Colonic mucosa (tissue), 4 donors: ENCODE data around the gene RAB9A. TPM values are rescaled to one million over a fixed set of nuclear protein-coding genes. Genes with fewer than 3 reads are reported as not detected.
A peak's percentile ranks its signal among the peaks of the same experiment; 100 is the strongest.

ENCODE experiments used
- DNase-seq: peaks from one replicate; pipeline ENCODE4 v3.0.0-alpha.2; 2020
- H3K27ac ChIP-seq: fragments of 200-600 bp; one replicate; pipeline ENCODE4 v1.8.0; 2021
- H3K27me3 ChIP-seq: fragments of 200-600 bp; one replicate; pipeline ENCODE4 v1.8.0; 2021
- H3K36me3 ChIP-seq: fragments of 200-600 bp; one replicate; pipeline ENCODE4 v1.8.0; 2021
- H3K4me1 ChIP-seq: fragments of 200-600 bp; one replicate; pipeline ENCODE4 v1.8.0; 2021; ENCODE audit warnings: mild to moderate bottlenecking
- H3K4me3 ChIP-seq: fragments of 200-600 bp; one replicate; pipeline ENCODE4 v1.8.0; 2021
- H3K9ac ChIP-seq, 2 donors: one replicate each; pipeline ENCODE4 v1.7.0; 2013; ENCODE audit warnings: control low read depth in 2 of 2, low read depth in 2 of 2, low read length in 2 of 2
- H3K9me3 ChIP-seq: fragments of 200-600 bp; one replicate; pipeline ENCODE4 v1.8.0; 2021
- CTCF ChIP-seq: fragments of 200-600 bp; IDR thresholded peaks from one replicate; pipeline ENCODE4 v1.8.0; 2022; ENCODE audit warnings: antibody characterized with exemption, mild to moderate bottlenecking
- intact Hi-C: fragments of 100-400 bp; cut with DNase I; formaldehyde crosslinking; loops from one replicate; pipeline ENCODE4 v1.14.1; 2022
- total RNA-seq, 2 donors: library from RNA; stranded (reverse); fragmentation: NEBNext Ultra II Directional in 1 of 2; extraction: Animal tissue kit (Norgen Biotek cat#: 25700) in 1 of 2; gene quantifications; one replicate each; pipeline ENCODE4 v1.2.1, GENCODE V29; 2021
- donor health status: healthy.
- donor health status: DM: no; HTN: no; CAD: no.
- donor health status: DM: no; HTN: no; CAD: no.

RAB9A gene
- total RNA-seq, 2 donors from 2014 or later, result 23.0 to 67.1 TPM

GRCh38 chrX:13649838-13650237 is 39.1 kb upstream of the RAB9A start:
- DNase-seq, result no peak
- no peak for TF ChIP-seq CTCF
- Histone ChIP-seq H3K27me3 (no peaks in the 10 kb centered on the region), H3K4me3 (no peak overlapping the region), H3K9me3 (no peaks in the 10 kb centered on the region), H3K9ac (no peak overlapping the region), H3K27ac (no peak overlapping the region), H3K36me3 (no peaks in the 10 kb centered on the region), H3K4me1 (peaks cover 14% of the 10 kb centered on the region)
- intact Hi-C loops, result loop anchor here (2.0 kb wide), 1 partner anchor 143 kb away; no protein-coding TSS in a partner anchor

- TF ChIP-seq CTCF, result no peak
- no peaks in the 10 kb centered on the region for H3K9me3 ChIP-seq
- no peak overlapping the region for H3K27ac ChIP-seq
- peaks cover 14% of the 10 kb centered on the region for H3K4me1 ChIP-seq
- H3K27me3 ChIP-seq, result no peaks in the 10 kb centered on the region
- intact Hi-C loops, result no loop called here
- no peak for DNase-seq
- H3K36me3 ChIP-seq, result no peaks in the 10 kb centered on the region
- no peak overlapping the region for H3K9ac ChIP-seq
- H3K4me3 ChIP-seq, result no peak overlapping the region
Observed at GRCh38 chrX:13650318-13650717, 38.6 kb upstream of the RAB9A start.

GRCh38 chrX:13651150-13651549 is 37.8 kb upstream of the RAB9A start:
- intact Hi-C loops, result no loop called here
- Histone ChIP-seq H3K9me3 (no peaks in the 10 kb centered on the region), H3K9ac (no peak overlapping the region), H3K4me3 (no peak overlapping the region), H3K4me1 (peaks cover 14% of the 10 kb centered on the region), H3K36me3 (no peaks in the 10 kb centered on the region), H3K27me3 (no peaks in the 10 kb centered on the region), H3K27ac (no peak overlapping the region)
- no peak for DNase-seq
- TF ChIP-seq CTCF, result no peak

GRCh38 chrX:13652287-13652793 is 36.6 kb upstream of the RAB9A start:
- no peaks in the 10 kb centered on the region for H3K27me3 ChIP-seq
- no peak for TF ChIP-seq CTCF
- no peak for DNase-seq
- peak overlapping the region in 1 of 2 donors; percentile 82 for H3K9ac ChIP-seq
- peak overlapping the region; percentile 58 for H3K4me3 ChIP-seq
- intact Hi-C loops, result no loop called here
- no peaks in the 10 kb centered on the region for H3K9me3 ChIP-seq
- H3K36me3 ChIP-seq, result no peaks in the 10 kb centered on the region
- H3K27ac ChIP-seq, result peak overlapping the region; percentile 95
- peaks cover 14% of the 10 kb centered on the region for H3K4me1 ChIP-seq

GRCh38 chrX:13652850-13653693 is 35.9 kb upstream of the RAB9A start, which contains the start of gene TCEANC:
TSS of gene TCEANC (plus strand) at chrX:13653141. CDS start at chrX:13662509, 9,368 bp downstream.
- DNase-seq, result peak; percentile 96
- peak within 1 kb of the TSS; percentile 72 to 82 for H3K9ac ChIP-seq

More at GRCh38 chrX:13652850-13653693, 35.9 kb upstream of the RAB9A start, which contains the start of gene TCEANC:
- peaks cover 14% of the 10 kb centered on the region for H3K4me1 ChIP-seq
- H3K27ac ChIP-seq, result peak within 1 kb of the TSS; percentile 95
- no peaks in the 10 kb centered on the region for H3K36me3 ChIP-seq
- no peak for TF ChIP-seq CTCF
- intact Hi-C loops, result no loop called here
- no peaks in the 10 kb centered on the region for H3K9me3 ChIP-seq
- peak within 1 kb of the TSS; percentile 58 for H3K4me3 ChIP-seq
- no peaks in the 10 kb centered on the region for H3K27me3 ChIP-seq
